Adrenal gland (tissue), 12 donors: Measurements from ENCODE around the gene VSIG4. TPM values are rescaled to one million over a fixed set of nuclear protein-coding genes. Genes with fewer than 3 reads are reported as not detected.

Experiments used
- DNase-seq, 7 donors: peaks; one replicate each; pipeline ENCODE4 v3.0.0-alpha.2; 2019 to 2020
- H3K27ac ChIP-seq, 5 donors: fragments of 200-600 bp; sonication (generic) in 4 of 5; 1 replicate in 3 of 5; 2 replicates in 2 of 5; pipeline versions ENCODE4 v1.5.1 to v1.8.0; 2016 to 2020; ENCODE audit warnings: mild to moderate bottlenecking in 1 of 5
- H3K27me3 ChIP-seq: fragments of 200-600 bp; 2 replicates; pipeline ENCODE4 v1.8.0; 2021
- H3K36me3 ChIP-seq, 2 donors: fragments of 200-600 bp; replicated peaks in 1 of 2; 1 replicate in 1 of 2; 2 replicates in 1 of 2; pipeline versions ENCODE4 v1.5.1 to v1.8.0; 2018 to 2022
- H3K4me1 ChIP-seq, 2 donors: fragments of 200-600 bp; replicated peaks in 1 of 2; 1 replicate in 1 of 2; 2 replicates in 1 of 2; pipeline versions ENCODE4 v1.5.1 to v1.8.0; 2018 to 2021
- H3K4me3 ChIP-seq, 4 donors: fragments of 200-600 bp; sonication (generic) in 3 of 4; one replicate each; pipeline ENCODE4 v1.5.1; 2016 to 2018
- H3K9me3 ChIP-seq, 3 donors: fragments of 200-600 bp; sonication (generic) in 1 of 3; replicated peaks in 1 of 3; 1 replicate in 2 of 3; 2 replicates in 1 of 3; pipeline versions ENCODE4 v1.5.1 to v1.8.0; 2016 to 2021
- CTCF ChIP-seq, 6 experiments: fragments of 450-650 bp in 4 of 6; fragments of 200-600 bp in 2 of 6; sonication (generic) in 1 of 6; IDR thresholded peaks; 1 replicate in 5 of 6; 2 replicates in 1 of 6; pipeline versions ENCODE4 v1.5.1 to v1.8.0; 2016 to 2021; ENCODE audit warnings: antibody characterized with exemption in 6 of 6, mild to moderate bottlenecking in 2 of 6, moderate library complexity in 1 of 6
- POLR2A ChIP-seq, 2 donors: fragments of 450-650 bp; IDR thresholded peaks; one replicate each; pipeline ENCODE4 v1.6.1; 2017; ENCODE audit warnings: antibody characterized with exemption in 2 of 2, mild to moderate bottlenecking in 2 of 2, moderate library complexity in 1 of 2
- WGBS, 4 donors: extraction: QIAGEN DNeasy Blood & Tissue Kit in 2 of 4; methylation state at CpG; one replicate each; pipeline versions ENCODE4 v1.1.5 to v1.1.7; 2013 to 2017; 5-methylcytosine and 5-hydroxymethylcytosine counted together
- intact Hi-C, 2 donors: fragments of 100-400 bp; cut with DNase I; formaldehyde crosslinking; loops; one replicate each; pipeline versions ENCODE4 v1.14.1 to v1.15.0; 2022 to 2023
- polyA plus RNA-seq, 3 donors: library from polyadenylated mRNA; stranded (reverse); fragments of 200-250 nt in 2 of 3; fragments of 350-450 nt in 1 of 3; fragmentation: Illumina TruSeq in 1 of 3; extraction: RNeasy Lipid Tissue Mini Kit (QIAGEN cat#74804) in 1 of 3; gene quantifications; one replicate each; pipeline ENCODE4 v1.2.3, GENCODE V29; 2013 to 2014
- total RNA-seq, 9 donors: library from RNA; depleted of rRNA in 4 of 9; stranded (reverse); fragments of >200 nt in 4 of 9; fragments of 120-200 nt in 1 of 9; fragmentation: NEBNext Ultra II Directional in 1 of 9; extraction: Animal tissue kit (Norgen Biotek cat#: 25700) in 1 of 9; gene quantifications; one replicate each; pipeline versions ENCODE4 v1.1.0 to v1.2.4, GENCODE V29; 2013 to 2023
- donor health status: healthy with polysubstance abuse.
- donor health status: Bipolar disorder and iron deficiency.
- donor health status: DM: yes; HTN: yes; CAD: no.
- donor health status: DM: no; HTN: no; CAD: no.
- donor health status: DM: no; HTN: no; CAD: no.
- donor health status: DM: yes; HTN: yes; CAD: no.

Gene VSIG4
- total and polyA plus RNA-seq, 12 donors = 9.9 to 609 (median 163) TPM

GRCh38 chrX:66024570-66024969 is 15.3 kb downstream of the VSIG4 start:
- TF ChIP-seq CTCF (IDR thresholded peaks at IDR 0.05) = no peak
- no peak for TF ChIP-seq POLR2A (IDR thresholded peaks at IDR 0.05)
- no peaks in the 10 kb centered on the region for H3K36me3 ChIP-seq
- no peaks in the 10 kb centered on the region for H3K9me3 ChIP-seq
- H3K4me1 ChIP-seq = no peaks in the 10 kb centered on the region
- no peak overlapping the region for H3K27ac ChIP-seq
- DNase-seq = no peak
- H3K27me3 ChIP-seq = peaks cover 20% of the 10 kb centered on the region
- 40 to 56% (median 45%) methylated on average over 2 of the region's 2 CpGs for WGBS, 4 donors
- intact Hi-C loops = no loop called here
- H3K4me3 ChIP-seq = no peak overlapping the region

DNA sequence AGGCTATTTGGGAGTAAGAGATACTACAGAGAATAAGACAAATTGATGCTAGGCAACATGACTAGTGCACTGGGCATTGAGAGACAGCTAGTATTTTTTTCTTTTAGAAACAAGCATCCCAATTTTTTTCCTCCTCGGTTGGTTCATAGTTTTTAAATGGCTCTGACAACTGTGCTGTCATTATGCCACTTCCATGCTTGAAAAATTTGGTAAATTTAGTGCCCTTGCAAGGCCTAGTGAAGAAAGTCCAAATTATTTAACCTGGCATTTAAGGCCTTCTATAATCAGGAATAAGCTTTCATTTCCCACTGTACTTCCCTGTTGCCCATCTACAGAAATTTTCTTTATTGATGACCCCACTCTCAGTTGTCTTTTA is 15.8 kb downstream of the VSIG4 start:
- Histone ChIP-seq H3K36me3 (no peaks in the 10 kb centered on the region), H3K4me3 (no peak overlapping the region), H3K27me3 (peaks cover 17% of the 10 kb centered on the region), H3K27ac (no peak overlapping the region), H3K4me1 (no peaks in the 10 kb centered on the region), H3K9me3 (no peaks in the 10 kb centered on the region)
- TF ChIP-seq CTCF (IDR thresholded peaks at IDR 0.05) = no peak
- TF ChIP-seq POLR2A (IDR thresholded peaks at IDR 0.05) = no peak
- no peak for DNase-seq
- intact Hi-C loops = no loop called here
- 18 to 56% (median 45%) methylated on average over 1 of the region's 1 CpG for WGBS, 4 donors

DNA sequence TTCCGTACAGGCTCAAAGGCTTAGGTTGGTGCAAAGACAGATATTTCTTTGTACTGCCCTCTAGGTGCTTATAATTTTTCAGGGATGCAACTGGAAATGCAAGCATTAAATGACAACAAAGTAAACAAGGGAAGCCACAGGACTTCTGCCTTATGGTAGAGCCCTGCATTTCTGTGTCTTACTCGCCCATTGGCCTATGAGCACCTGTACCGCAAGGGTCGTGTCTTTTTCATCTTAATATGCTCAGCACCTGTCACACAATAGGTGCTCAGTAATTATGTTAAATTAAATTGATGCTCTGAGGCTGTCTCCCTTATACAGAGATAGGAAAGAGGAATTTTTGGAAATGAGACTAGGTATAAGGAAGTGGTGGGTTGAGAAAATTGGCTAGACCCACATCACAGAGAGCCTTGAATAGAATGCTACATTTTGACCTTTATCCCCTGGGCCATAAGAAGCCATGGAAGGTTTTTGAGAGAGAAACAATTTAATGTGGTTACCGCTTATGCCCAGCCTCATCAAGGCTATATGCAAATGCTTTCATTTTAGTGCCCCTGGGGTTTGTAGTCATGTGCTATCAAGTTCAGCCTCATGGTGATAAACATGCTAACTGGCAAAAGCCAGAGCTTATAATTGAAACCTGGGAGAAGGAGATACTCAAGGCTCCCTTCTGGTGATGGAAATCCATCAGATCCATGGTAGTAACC is 16.3 kb downstream of the VSIG4 start:
- Histone ChIP-seq H3K36me3 (no peaks in the 10 kb centered on the region), H3K4me1 (no peaks in the 10 kb centered on the region), H3K4me3 (no peak overlapping the region), H3K27ac (no peak overlapping the region), H3K9me3 (no peaks in the 10 kb centered on the region), H3K27me3 (peaks cover 12% of the 10 kb centered on the region)
- no peak for DNase-seq
- TF ChIP-seq CTCF (IDR thresholded peaks at IDR 0.05) (no peak), POLR2A (IDR thresholded peaks at IDR 0.05) (no peak)
- 74 to 92% (median 82%) methylated on average over 4 to 5 of the region's 5 CpGs for WGBS, 4 donors
- intact Hi-C loops = no loop called here

- Histone ChIP-seq H3K27me3 (peaks cover 12% of the 10 kb centered on the region), H3K9me3 (no peaks in the 10 kb centered on the region), H3K4me1 (no peaks in the 10 kb centered on the region), H3K36me3 (no peaks in the 10 kb centered on the region), H3K27ac (no peak overlapping the region), H3K4me3 (no peak overlapping the region)
- no peak for TF ChIP-seq POLR2A (IDR thresholded peaks at IDR 0.05)
- no peak for TF ChIP-seq CTCF (IDR thresholded peaks at IDR 0.05)
- DNase-seq = no peak
- 50 to 62% (median 54%) methylated on average over 4 to 5 of the region's 5 CpGs for WGBS, 4 donors
- intact Hi-C loops = no loop called here
These were observed 17.1 kb downstream of the VSIG4 start for GRCh38 chrX:66022632-66023384.
